Keratinocyte (primary cell): ENCODE data around the gene THAP11.

ENCODE experiments used
- EZH2 ChIP-seq: IDR thresholded peaks from one replicate; pipeline ENCODE4 v1.6.1; 2012; ENCODE audit warnings: inconsistent platforms, mild to moderate bottlenecking, low read length, moderate library complexity
- TF ChIP-seq, protein P1 (sequence below), 3 experiments: IDR thresholded peaks in 1 of 3; conservative IDR thresholded peaks in 1 of 3; optimal IDR thresholded peaks in 1 of 3; 2 replicates in 2 of 3; 3 replicates in 1 of 3; pipeline versions ENCODE3 to v1.5.1; 2011; ENCODE audit warnings: low read length in 3 of 3, mild to moderate bottlenecking in 3 of 3, moderate library complexity in 2 of 3, control low read depth in 1 of 3, inconsistent platforms in 1 of 3; ENCODE audit not compliant: insufficient read depth in 2 of 3; ENCODE audit errors: extremely low read depth in 1 of 3

GRCh38 chr16:67857547-67858233 is 15.6 kb downstream of the THAP11 start:
- TF ChIP-seq, protein P1, sequence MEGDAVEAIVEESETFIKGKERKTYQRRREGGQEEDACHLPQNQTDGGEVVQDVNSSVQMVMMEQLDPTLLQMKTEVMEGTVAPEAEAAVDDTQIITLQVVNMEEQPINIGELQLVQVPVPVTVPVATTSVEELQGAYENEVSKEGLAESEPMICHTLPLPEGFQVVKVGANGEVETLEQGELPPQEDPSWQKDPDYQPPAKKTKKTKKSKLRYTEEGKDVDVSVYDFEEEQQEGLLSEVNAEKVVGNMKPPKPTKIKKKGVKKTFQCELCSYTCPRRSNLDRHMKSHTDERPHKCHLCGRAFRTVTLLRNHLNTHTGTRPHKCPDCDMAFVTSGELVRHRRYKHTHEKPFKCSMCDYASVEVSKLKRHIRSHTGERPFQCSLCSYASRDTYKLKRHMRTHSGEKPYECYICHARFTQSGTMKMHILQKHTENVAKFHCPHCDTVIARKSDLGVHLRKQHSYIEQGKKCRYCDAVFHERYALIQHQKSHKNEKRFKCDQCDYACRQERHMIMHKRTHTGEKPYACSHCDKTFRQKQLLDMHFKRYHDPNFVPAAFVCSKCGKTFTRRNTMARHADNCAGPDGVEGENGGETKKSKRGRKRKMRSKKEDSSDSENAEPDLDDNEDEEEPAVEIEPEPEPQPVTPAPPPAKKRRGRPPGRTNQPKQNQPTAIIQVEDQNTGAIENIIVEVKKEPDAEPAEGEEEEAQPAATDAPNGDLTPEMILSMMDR (optimal IDR thresholded peaks at IDR 0.05 in 1 of 3, IDR thresholded peaks at IDR 0.05 in 1 of 3, conservative IDR thresholded peaks at IDR 0.05 in 1 of 3; ENCODE audit: extremely low read depth in 1 of 3, insufficient read depth in 2 of 3, low read length in 3 of 3): no peak
- no peak for TF ChIP-seq EZH2
